Hematopoietic multipotent progenitor cell treated with erythropoietin and hydrocortisone succinate and interleukin-3 and kit ligand, for 15 days (in vitro differentiated cells): ENCODE results near the gene SMOC1.

Experiments
- DNase-seq: peaks from one replicate; pipeline ENCODE4 v3.0.0-alpha.2; 2015; ENCODE audit warnings: low spot score

Gene SMOC1

GRCh38 chr14:69863083-69863482, 16.1 kb upstream of the SMOC1 start:
- DNase-seq = no peak

GRCh38 chr14:69865701-69866365, 13.4 kb upstream of the SMOC1 start:
- DNase-seq = no peak

DNA sequence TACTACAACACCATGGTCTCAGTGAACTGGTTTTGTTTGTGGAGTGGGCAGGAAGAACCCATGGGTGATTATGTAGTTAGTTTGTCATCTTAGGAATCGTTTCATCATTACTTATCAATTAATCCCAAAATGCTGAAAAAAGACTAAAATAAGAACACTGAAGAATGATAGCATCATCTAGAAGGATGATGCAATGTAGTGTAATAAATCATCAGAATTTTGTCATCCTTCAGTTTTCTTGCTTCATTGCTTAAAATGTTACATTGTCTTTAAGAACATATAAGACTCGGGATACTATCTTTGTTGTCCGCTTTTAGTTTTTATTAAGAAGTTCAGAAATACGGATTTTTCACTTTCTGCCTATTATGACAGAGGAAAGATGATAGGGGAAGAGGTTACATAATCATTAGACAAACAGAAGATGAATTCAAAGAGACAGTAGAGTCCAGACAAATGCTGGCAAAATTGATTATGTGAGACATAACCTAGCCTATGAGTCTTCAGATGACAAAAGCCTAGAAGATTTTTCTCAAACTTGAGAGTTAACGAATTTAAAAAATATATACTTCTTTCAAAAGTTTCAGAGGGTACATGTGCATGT, 10.8 kb upstream of the SMOC1 start:
- no peak for DNase-seq

DNA sequence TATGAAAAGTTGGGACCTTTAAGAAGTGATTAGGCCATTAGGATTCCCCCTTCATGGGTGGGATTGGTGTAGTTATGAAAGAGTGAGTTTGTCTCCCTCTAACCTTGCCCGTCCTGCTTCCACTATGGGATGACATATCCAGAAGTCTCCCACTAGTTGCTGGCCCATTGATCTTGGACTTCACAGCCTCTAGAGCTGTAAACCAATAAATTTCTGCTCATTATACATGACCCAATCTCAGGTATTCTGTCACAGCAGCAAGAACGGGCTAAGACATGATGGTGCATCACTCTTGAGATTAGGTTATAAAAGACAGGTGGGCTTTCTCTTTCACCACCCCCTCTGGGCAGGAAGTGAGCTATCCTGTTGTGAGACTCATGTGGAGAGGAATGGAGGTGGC, 8.6 kb upstream of the SMOC1 start:
- DNase-seq = no peak

DNA sequence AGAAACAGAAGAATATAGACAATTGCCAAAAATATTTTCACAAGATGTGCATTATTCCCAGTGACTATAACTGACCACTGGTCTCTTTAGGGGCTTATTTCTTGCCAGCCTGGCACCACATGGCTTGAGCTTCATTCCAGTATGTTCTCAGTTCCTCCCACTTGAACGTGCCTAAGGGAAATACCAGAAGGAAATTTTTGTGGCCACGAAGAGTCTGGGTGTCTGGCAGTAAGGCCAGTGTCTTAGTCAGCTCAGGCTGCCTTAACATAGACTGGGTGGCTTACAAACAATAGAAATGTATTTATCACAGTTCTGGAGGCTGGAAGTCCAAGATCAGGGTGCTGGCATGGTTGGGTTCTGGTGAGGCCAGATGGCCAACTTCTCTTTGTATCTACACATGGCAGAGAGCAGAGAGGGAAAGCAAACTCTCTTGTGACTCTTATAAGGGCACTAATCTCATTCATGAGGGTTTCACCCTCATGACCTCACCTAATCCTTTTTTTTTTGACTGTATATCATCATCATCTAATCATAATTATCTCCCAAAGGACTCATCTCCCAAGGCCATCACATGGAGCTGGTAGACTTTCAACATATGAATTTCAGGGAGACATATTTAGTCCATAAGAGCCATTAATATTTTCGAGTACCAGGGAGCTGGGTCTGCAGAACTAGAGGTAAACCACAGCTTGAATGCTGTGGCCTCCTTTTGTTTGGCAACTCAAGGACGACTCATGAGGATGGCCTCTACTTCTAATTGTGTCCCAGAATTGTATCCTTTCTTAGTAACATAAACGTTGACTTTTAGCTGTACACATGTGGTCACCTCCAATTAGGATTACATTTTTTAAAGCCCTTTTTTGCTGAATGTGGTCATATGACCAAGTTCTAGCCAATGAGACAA, 5.1 kb upstream of the SMOC1 start:
- no peak for DNase-seq

- DNase-seq = no peak
Measured at GRCh38 chr14:69876221-69876847, 2.9 kb upstream of the SMOC1 start.

GRCh38 chr14:69876848-69877306, 2.3 kb upstream of the SMOC1 start:
- DNase-seq = no peak

DNA sequence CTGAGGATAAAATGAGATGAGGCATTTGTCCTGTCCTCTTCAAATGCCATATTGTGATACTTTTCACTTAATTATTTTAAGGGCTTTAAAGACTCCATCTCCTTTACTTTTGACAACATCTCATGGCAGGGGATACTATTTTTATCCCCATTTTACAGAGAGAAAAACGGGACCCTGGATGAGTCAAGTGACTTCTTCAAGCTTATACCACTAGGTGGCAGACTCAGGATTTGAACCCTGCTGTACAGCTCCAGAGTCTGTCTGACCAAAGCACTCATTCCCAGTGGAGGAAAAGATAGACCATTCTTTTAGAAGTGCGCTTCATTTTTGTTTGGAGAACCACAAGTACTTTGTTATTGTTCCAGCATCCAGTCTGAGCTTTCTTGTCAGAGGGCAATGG, 1.7 kb upstream of the SMOC1 start:
- DNase-seq = peak; percentile 11

- no peak for DNase-seq
Measured at GRCh38 chr14:69878251-69878650, 965 bp upstream of the SMOC1 start.

DNA sequence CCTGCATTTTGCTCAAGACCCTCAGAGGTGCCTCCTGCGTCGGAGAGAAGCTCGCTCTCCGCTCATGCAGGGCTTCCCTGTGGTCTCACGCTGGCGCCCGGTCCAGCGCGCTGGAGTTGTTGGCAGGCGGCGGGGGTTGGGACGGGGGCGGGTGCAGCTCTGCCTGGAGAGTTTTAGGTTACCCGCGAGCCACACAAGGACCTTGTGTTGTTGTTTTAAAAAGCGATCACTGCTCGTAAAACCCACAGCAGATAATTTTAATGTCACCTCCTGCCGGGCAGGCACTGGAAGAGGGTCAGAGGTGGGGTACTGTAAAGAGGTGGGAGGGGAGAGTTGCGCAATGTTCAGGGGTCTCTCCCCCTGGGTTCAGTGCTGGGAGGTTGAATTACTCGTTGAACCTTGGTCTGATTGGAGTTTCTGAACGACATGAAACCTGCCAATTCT, 850 bp downstream of the SMOC1 start:
- no peak for DNase-seq

- no peak for DNase-seq
Measured at GRCh38 chr14:69880893-69881292, 1.7 kb downstream of the SMOC1 start.

GRCh38 chr14:69882116-69882864, 3.1 kb downstream of the SMOC1 start:
- DNase-seq = no peak

DNA sequence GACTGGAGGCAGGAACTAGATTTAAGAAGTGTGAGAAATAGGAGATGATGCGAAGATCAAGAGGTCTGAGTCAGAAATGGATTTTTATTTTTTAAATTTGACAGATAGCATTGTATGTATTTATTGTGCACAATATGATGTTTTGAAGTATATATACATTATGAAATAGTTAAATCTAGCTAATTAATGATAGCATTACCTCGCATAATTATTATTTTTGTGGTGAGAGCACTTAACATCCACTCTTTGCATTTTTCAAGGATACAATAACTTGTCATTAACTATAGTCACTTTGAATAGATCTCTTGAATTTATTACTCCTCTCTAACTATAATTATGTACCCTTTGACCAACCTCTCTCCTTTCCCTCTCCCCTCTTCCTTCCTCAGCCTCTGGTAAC, 3.7 kb downstream of the SMOC1 start:
- DNase-seq = no peak

- DNase-seq = no peak
Measured at GRCh38 chr14:69886453-69887242, 7.4 kb downstream of the SMOC1 start.

GRCh38 chr14:69887740-69888657, 8.8 kb downstream of the SMOC1 start:
- DNase-seq = no peak

- DNase-seq = no peak
Measured at GRCh38 chr14:69891422-69891821, 12.2 kb downstream of the SMOC1 start.

DNA sequence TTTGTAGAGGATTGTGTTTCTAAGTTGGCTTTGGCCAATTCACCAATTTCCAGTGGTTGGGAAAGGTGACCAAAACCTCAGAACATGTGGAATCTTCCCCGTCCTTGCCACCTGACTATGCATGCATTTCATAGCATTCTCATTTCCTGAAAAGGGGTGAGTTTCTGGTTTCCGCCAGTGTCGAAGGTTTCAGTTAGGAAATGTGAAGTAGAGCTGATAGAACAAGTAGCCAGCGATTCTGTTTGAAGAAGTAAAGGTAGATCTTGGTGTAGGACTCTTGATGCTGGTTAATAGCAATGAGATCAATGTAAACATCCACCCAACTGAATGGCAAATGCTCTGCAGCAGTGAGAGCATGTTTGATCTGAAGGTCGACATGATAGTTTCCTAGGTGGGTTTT, 15.9 kb downstream of the SMOC1 start:
- DNase-seq = no peak

GRCh38 chr14:69896080-69896479, 16.9 kb downstream of the SMOC1 start:
- DNase-seq = no peak

- no peak for DNase-seq
Measured at GRCh38 chr14:69896972-69897371, 17.8 kb downstream of the SMOC1 start.

DNA sequence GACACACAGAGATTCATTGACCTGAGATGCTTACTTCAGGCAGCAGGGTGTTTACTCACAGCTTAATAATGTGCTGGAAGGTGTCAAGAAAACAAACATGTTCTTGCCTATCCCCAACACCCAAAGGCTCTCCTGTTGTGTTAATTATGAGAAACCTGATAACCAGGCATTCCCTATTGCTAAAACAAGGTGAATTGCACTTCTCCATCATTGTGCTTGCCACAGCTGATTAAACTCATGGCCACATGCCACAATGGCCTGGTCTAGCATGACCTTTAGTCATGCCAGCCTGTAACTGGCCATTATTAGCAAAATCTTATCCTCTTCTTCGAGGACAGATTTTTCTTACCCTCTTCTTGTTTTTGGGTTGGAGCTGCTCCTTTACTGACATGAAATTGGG, 21.4 kb downstream of the SMOC1 start:
- no peak for DNase-seq
